Caco-2 (cell line): Measurements from ENCODE around the gene ZGRF1. TPM values are rescaled to one million over a fixed set of nuclear protein-coding genes. Genes with fewer than 3 reads are reported as not detected.

Experiments used
- BruUV-seq: library from RNA; stranded (reverse); fragments of 400-500 nt; replicated peaks from 2 replicates; lab custom pipeline; 2021; lab: Mats Ljungman, UMichigan
- CTCF ChIA-PET: fragments of 300-600 bp; sonication (Branson Sonifier 250); formaldehyde crosslinking; loops from one replicate; lab custom pipeline; 2022; ENCODE audit warnings: antibody characterized with exemption; lab: Charles Lee
- POLR2A ChIA-PET: fragments of 300-600 bp; sonication (Branson Sonifier 250); formaldehyde crosslinking; loops from one replicate; lab custom pipeline; 2022; ENCODE audit warnings: antibody characterized with exemption; lab: Charles Lee
- DNase-seq, 2 experiments: peaks; one replicate each; pipeline versions ENCODE4 v3.0.0 to v3.0.0-alpha.2; 2020 to 2022
- H3K27me3 ChIP-seq: replicated peaks from 2 replicates; pipeline ENCODE4 v1.6.0; 2011; ENCODE audit warnings: low read length; ENCODE audit not compliant: control insufficient read depth, insufficient read depth
- H3K36me3 ChIP-seq: 2 replicates; pipeline ENCODE4 v1.5.1; 2011; ENCODE audit warnings: low read length; ENCODE audit not compliant: control insufficient read depth, insufficient read depth
- H3K4me1 ChIP-seq: fragments of 250-450 bp; sonication (Bioruptor Pico); 2 replicates; pipeline ENCODE4 v1.5.1; 2020; ENCODE audit warnings: mild to moderate bottlenecking
- H3K4me3 ChIP-seq: 2 replicates; pipeline ENCODE4 v1.5.1; 2011; ENCODE audit warnings: low read depth, mild to moderate bottlenecking, control low read depth, low read length
- H3K9me3 ChIP-seq: fragments of 250-450 bp; sonication (Bioruptor Pico); 2 replicates; pipeline ENCODE4 v1.5.1; 2020; ENCODE audit warnings: mild to moderate bottlenecking, moderate library complexity
- H3K27ac Mint-ChIP-seq: one replicate; pipeline ENCODE4 v1.8.0; 2022; ENCODE audit warnings: mixed read lengths; ENCODE audit not compliant: unreplicated experiment
- H3K27me3 Mint-ChIP-seq: one replicate; pipeline ENCODE4 v1.8.0; 2022; ENCODE audit warnings: mixed read lengths; ENCODE audit not compliant: insufficient read depth, unreplicated experiment
- H3K36me3 Mint-ChIP-seq: one replicate; pipeline ENCODE4 v1.8.0; 2022; ENCODE audit warnings: mild to moderate bottlenecking, mixed read lengths; ENCODE audit not compliant: insufficient read depth, unreplicated experiment
- H3K4me1 Mint-ChIP-seq: one replicate; pipeline ENCODE4 v1.8.0; 2022; ENCODE audit warnings: low read depth, mixed read lengths; ENCODE audit not compliant: unreplicated experiment
- H3K4me3 Mint-ChIP-seq: one replicate; pipeline ENCODE4 v1.8.0; 2022; ENCODE audit warnings: mild to moderate bottlenecking, moderate library complexity, mixed read lengths; ENCODE audit not compliant: unreplicated experiment
- H3K9me3 Mint-ChIP-seq: one replicate; pipeline ENCODE4 v1.8.0; 2022; ENCODE audit warnings: mixed read lengths; ENCODE audit not compliant: unreplicated experiment
- intact Hi-C: fragments of 100-400 bp; cut with micrococcal nuclease; formaldehyde crosslinking; loops from one replicate; pipeline ENCODE4 v1.10.0; 2022; ENCODE audit not compliant: unreplicated experiment
- total RNA-seq: library from RNA; stranded (reverse); gene quantifications from 2 replicates; pipeline ENCODE4 v1.2.3, GENCODE V29; 2022
- TF ChIP-seq, protein P1 (sequence below), 2 experiments: fragments of 200-600 bp in 1 of 2; IDR thresholded peaks; 1 replicate in 1 of 2; 2 replicates in 1 of 2; pipeline versions ENCODE4 v1.5.1 to v1.8.0; 2011 to 2022; ENCODE audit warnings: antibody characterized with exemption in 1 of 2, control low read depth in 1 of 2, inconsistent platforms in 1 of 2, low read depth in 1 of 2, low read length in 1 of 2, mild to moderate bottlenecking in 1 of 2, moderate library complexity in 1 of 2; ENCODE audit not compliant: insufficient read depth in 1 of 2, severe bottlenecking in 1 of 2, unreplicated experiment in 1 of 2

Gene ZGRF1
- total RNA-seq, 1 experiment from 2014 or later: 14.7 TPM

- Histone ChIP-seq H3K9me3 (no peaks in the 10 kb centered on the region), H3K4me1 (no peaks in the 10 kb centered on the region), H3K36me3 (no peaks in the 10 kb centered on the region), H3K4me3 (no peak overlapping the region), H3K27me3 (no peaks in the 10 kb centered on the region)
- peaks cover 12% of the 10 kb centered on the region for H3K36me3 Mint-ChIP-seq
- ChIA-PET POLR2A (no interaction called here), CTCF (no interaction called here)
- TF ChIP-seq, protein P1, sequence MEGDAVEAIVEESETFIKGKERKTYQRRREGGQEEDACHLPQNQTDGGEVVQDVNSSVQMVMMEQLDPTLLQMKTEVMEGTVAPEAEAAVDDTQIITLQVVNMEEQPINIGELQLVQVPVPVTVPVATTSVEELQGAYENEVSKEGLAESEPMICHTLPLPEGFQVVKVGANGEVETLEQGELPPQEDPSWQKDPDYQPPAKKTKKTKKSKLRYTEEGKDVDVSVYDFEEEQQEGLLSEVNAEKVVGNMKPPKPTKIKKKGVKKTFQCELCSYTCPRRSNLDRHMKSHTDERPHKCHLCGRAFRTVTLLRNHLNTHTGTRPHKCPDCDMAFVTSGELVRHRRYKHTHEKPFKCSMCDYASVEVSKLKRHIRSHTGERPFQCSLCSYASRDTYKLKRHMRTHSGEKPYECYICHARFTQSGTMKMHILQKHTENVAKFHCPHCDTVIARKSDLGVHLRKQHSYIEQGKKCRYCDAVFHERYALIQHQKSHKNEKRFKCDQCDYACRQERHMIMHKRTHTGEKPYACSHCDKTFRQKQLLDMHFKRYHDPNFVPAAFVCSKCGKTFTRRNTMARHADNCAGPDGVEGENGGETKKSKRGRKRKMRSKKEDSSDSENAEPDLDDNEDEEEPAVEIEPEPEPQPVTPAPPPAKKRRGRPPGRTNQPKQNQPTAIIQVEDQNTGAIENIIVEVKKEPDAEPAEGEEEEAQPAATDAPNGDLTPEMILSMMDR (IDR thresholded peaks at IDR 0.05; ENCODE audit: insufficient read depth in 1 of 2, low read depth in 1 of 2, low read length in 1 of 2, severe bottlenecking in 1 of 2, unreplicated experiment in 1 of 2): no peak
- no peaks in the 10 kb centered on the region for H3K4me1 Mint-ChIP-seq
- H3K9me3 Mint-ChIP-seq: no peaks in the 10 kb centered on the region
- no peak overlapping the region for H3K27ac Mint-ChIP-seq
- no TSS peak for BruUV-seq
- DNase-seq: no peak
- no peak overlapping the region for H3K4me3 Mint-ChIP-seq
- intact Hi-C loops: no loop called here
- H3K27me3 Mint-ChIP-seq: no peaks in the 10 kb centered on the region
These were observed 18.6 kb upstream of the ZGRF1 start for GRCh38 chr4:112655270-112655669.

DNA sequence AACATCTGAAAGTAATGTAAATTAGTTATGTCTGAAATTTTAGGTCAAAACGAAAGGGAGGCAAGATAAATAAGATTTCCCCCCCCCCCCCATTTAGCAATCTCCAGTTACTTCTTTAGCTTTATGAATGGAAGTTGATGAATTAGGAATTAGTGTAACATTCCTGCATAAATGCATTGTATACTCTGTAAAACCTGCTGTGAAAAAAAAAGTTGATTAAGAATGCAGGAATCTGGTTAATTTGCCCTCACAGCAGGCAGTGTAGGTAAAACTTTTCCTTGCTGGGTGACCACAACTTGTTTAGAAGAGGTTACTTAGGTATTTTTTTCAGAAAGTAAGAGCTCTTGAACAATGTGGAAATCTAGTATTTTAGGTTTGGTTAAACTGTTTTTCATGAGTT lies 15.5 kb upstream of the ZGRF1 start:
- intact Hi-C loops: no loop called here
- H3K4me1 Mint-ChIP-seq: peaks cover 1% of the 10 kb centered on the region
- no peak overlapping the region for H3K4me3 ChIP-seq
- no peak for DNase-seq
- H3K27me3 Mint-ChIP-seq: no peaks in the 10 kb centered on the region
- TF ChIP-seq, protein P1 (IDR thresholded peaks at IDR 0.05; ENCODE audit: insufficient read depth in 1 of 2, low read depth in 1 of 2, low read length in 1 of 2, severe bottlenecking in 1 of 2, unreplicated experiment in 1 of 2): no peak
- no peaks in the 10 kb centered on the region for H3K27me3 ChIP-seq
- no TSS peak for BruUV-seq
- H3K27ac Mint-ChIP-seq: no peak overlapping the region
- H3K9me3 Mint-ChIP-seq: no peaks in the 10 kb centered on the region
- no peaks in the 10 kb centered on the region for H3K36me3 ChIP-seq
- H3K4me3 Mint-ChIP-seq: no peak overlapping the region
- H3K4me1 ChIP-seq: no peaks in the 10 kb centered on the region
- H3K9me3 ChIP-seq: no peaks in the 10 kb centered on the region
- H3K36me3 Mint-ChIP-seq: peaks cover 19% of the 10 kb centered on the region
- ChIA-PET POLR2A (no interaction called here), CTCF (no interaction called here)

DNA sequence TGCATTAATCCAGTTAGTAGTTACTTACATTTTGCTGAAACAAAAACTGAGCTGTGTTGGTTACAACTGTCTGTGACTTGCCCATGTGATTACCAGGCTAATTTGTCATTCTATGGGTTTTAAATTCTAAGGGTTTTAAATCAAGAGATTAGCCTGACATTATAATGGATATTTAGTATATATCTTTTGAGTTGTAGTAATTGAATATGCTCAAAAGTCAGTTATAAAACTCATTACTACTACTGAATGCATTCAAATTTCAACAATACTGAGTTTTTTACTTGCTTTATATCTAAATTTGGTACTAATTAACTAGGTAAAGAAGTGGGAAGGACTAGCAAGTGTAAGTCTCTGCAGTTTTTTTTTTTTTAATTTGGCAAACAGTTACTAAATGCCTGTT lies 14.9 kb upstream of the ZGRF1 start:
- H3K36me3 ChIP-seq: no peaks in the 10 kb centered on the region
- Mint-ChIP-seq H3K36me3 (peaks cover 25% of the 10 kb centered on the region), H3K9me3 (no peaks in the 10 kb centered on the region), H3K4me1 (peaks cover 7% of the 10 kb centered on the region), H3K4me3 (no peak overlapping the region), H3K27me3 (no peaks in the 10 kb centered on the region), H3K27ac (no peak overlapping the region)
- POLR2A ChIA-PET: no interaction called here
- BruUV-seq: no TSS peak
- CTCF ChIA-PET: no interaction called here
- intact Hi-C loops: no loop called here
- no peaks in the 10 kb centered on the region for H3K27me3 ChIP-seq
- H3K9me3 ChIP-seq: no peaks in the 10 kb centered on the region
- no peak for DNase-seq
- H3K4me3 ChIP-seq: no peak overlapping the region
- H3K4me1 ChIP-seq: no peaks in the 10 kb centered on the region
- TF ChIP-seq, protein P1 (IDR thresholded peaks at IDR 0.05; ENCODE audit: insufficient read depth in 1 of 2, low read depth in 1 of 2, low read length in 1 of 2, severe bottlenecking in 1 of 2, unreplicated experiment in 1 of 2): no peak
